Body of pancreas (tissue), 4 donors: Measurements from ENCODE around the gene EXOSC2.

Experiments used
- POLR2A ChIP-seq, 3 donors: fragments of 450-650 bp; IDR thresholded peaks; one replicate each; pipeline ENCODE4 v1.6.1; 2016; ENCODE audit warnings: antibody characterized with exemption in 3 of 3, mild to moderate bottlenecking in 2 of 3
- TF ChIP-seq, protein P1 (sequence below), 7 experiments: fragments of 450-650 bp in 4 of 7; fragments of 200-600 bp in 3 of 7; sonication (generic) in 3 of 7; IDR thresholded peaks; one replicate each; pipeline ENCODE4 v1.5.1; 2016 to 2019; ENCODE audit warnings: antibody characterized with exemption in 7 of 7

DNA sequence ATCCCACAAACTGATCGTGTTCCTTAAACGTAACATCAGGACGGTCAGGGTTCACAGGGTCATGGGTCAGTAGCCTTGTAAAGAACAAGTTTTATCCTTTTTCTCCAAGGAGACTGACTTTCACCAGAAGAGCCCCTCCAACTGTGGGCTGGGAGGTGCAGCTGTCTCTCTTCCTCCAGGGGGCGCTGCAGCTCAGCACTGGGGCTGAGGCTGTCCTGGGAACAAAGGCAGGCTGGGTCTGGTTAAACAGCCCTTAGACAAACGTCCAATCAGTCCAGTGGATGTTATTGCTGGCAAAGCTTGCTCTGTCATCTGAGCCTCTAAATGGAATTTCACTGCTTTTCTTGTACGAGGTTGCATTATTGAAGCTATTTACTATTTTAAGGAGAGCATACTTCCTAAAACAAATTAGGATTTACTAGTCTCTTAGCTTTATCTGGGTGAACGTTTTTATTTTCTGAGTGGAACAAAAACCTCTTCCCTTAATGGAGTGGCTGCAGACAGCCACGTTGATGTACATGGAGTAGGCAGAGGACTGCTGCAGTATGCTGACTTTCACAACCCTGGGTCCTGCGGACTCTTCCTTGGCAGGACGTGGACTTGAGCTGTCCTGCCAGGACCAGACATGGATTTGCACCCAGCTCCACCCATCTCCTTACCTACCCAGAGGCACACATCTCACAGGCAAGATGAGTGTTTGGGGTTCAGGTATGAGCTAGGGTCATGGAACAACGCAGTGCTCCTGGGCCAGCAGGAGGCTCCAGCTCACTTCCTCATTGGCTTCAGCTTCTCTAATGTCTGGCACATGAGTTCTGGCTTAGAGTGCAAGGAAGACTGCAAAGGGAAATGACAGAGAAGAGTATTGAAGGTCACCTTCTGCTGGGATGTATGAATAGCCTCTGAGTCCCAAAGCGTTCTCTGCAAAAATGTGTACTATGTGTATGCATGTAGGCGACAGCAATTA is 7.8 kb downstream of the EXOSC2 start:
- TF ChIP-seq, protein P1, sequence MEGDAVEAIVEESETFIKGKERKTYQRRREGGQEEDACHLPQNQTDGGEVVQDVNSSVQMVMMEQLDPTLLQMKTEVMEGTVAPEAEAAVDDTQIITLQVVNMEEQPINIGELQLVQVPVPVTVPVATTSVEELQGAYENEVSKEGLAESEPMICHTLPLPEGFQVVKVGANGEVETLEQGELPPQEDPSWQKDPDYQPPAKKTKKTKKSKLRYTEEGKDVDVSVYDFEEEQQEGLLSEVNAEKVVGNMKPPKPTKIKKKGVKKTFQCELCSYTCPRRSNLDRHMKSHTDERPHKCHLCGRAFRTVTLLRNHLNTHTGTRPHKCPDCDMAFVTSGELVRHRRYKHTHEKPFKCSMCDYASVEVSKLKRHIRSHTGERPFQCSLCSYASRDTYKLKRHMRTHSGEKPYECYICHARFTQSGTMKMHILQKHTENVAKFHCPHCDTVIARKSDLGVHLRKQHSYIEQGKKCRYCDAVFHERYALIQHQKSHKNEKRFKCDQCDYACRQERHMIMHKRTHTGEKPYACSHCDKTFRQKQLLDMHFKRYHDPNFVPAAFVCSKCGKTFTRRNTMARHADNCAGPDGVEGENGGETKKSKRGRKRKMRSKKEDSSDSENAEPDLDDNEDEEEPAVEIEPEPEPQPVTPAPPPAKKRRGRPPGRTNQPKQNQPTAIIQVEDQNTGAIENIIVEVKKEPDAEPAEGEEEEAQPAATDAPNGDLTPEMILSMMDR (IDR thresholded peaks at IDR 0.05): peak; percentile 67 to 89 (median 79)
- no peak for TF ChIP-seq POLR2A (IDR thresholded peaks at IDR 0.05)
